Measurements from ENCODE around the gene FAM107B. TPM values are rescaled to one million over a fixed set of nuclear protein-coding genes. Genes with fewer than 3 reads are reported as not detected.

The FAM107B gene
- total RNA-seq, 1 experiment from 2014 or later: 41.6 TPM

GRCh38 chr10:14529351-14529750, 245.3 kb downstream of the FAM107B start:
- CTCF ChIA-PET: interaction anchor here (1.1 kb wide), 1 partner anchor 8 kb away, joined by 4 read pairs; no protein-coding TSS in a partner anchor
- ATAC-seq: no peak

More at GRCh38 chr10:14529351-14529750, 245.3 kb downstream of the FAM107B start:
- Histone ChIP-seq H3K9me3 (ENCODE audit: control insufficient read depth in 1 of 2, insufficient read depth in 1 of 2, low read depth in 1 of 2, low read length in 2 of 2) (no peaks in the 10 kb centered on the region), H3K9ac (ENCODE audit: low read length) (no peak overlapping the region), H3K36me3 (ENCODE audit: control insufficient read depth in 1 of 2, insufficient read depth in 2 of 2, low read length in 2 of 2) (no peaks in the 10 kb centered on the region), H3K9me2 (ENCODE audit: insufficient read depth) (no peaks in the 10 kb centered on the region), H4K20me1 (ENCODE audit: insufficient read depth) (no peaks in the 10 kb centered on the region), H3K27ac (ENCODE audit: low read depth, low read length) (no peak overlapping the region), H2AFZ (ENCODE audit: low read depth, low read length, poor library complexity, severe bottlenecking) (no peak overlapping the region), H3K4me3 (replicated peaks in 1 of 2; ENCODE audit: low read depth in 1 of 2, low read length in 2 of 2) (no peak overlapping the region), H3K4me1 (ENCODE audit: control insufficient read depth in 1 of 2, insufficient read depth in 2 of 2, low read length in 2 of 2) (peaks cover 0 to 17% of the 10 kb centered on the region in 2 experiments; a peak in 2 of 4 replicates), H3K79me2 (ENCODE audit: insufficient read depth, low read length) (no peaks in the 10 kb centered on the region), H3K27me3 (ENCODE audit: insufficient read depth, low read length) (no peaks in the 10 kb centered on the region), H3K4me2 (ENCODE audit: low read length) (no peak overlapping the region)
- no peak for TF ChIP-seq CTCF (IDR thresholded peaks at IDR 0.05 in 2 of 3, conservative IDR thresholded peaks at IDR 0.05 in 1 of 3; ENCODE audit: borderline replicate concordance in 1 of 3, insufficient read depth in 1 of 3, low read depth in 2 of 3, low read length in 2 of 3)
- TF ChIP-seq CBX3 (IDR thresholded peaks at IDR 0.05; ENCODE audit: low read depth): no peak
- TF ChIP-seq ZBTB33 (IDR thresholded peaks at IDR 0.05; ENCODE audit: extremely low read depth, insufficient replicate concordance, low read length): no peak
- no peak for TF ChIP-seq REST (IDR thresholded peaks at IDR 0.05; ENCODE audit: low read depth)
- no peak for TF ChIP-seq EZH2 (IDR thresholded peaks at IDR 0.05)
- TF ChIP-seq YY1 (IDR thresholded peaks at IDR 0.05; ENCODE audit: extremely low read depth, insufficient replicate concordance, low read depth, low read length): no peak
- no peak for TF ChIP-seq TCF7L2 (IDR thresholded peaks at IDR 0.05; ENCODE audit: borderline replicate concordance, extremely low read depth, insufficient read depth, insufficient read length)
- no peak for TF ChIP-seq POLR2A (IDR thresholded peaks at IDR 0.05; ENCODE audit: borderline replicate concordance, extremely low read depth, insufficient read depth, insufficient read length)
- no peak for TF ChIP-seq SIN3A (IDR thresholded peaks at IDR 0.05; ENCODE audit: low read depth)
- TF ChIP-seq RAD21 (IDR thresholded peaks at IDR 0.05; ENCODE audit: low read depth): no peak
- no peak for TF ChIP-seq JUND (IDR thresholded peaks at IDR 0.05)
- no TSS peak for BruUV-seq (replicated peaks)
- intact Hi-C loops (cut with micrococcal nuclease): no loop called here
- no peak for DNase-seq (ENCODE audit: low read depth, low spot score)
- RAD21 ChIA-PET (ENCODE audit: low non-redundant PET in 1 of 2, low total read pairs in 2 of 2, uncharacterized antibody in 2 of 2, unreplicated experiment in 2 of 2): no interaction called here
- POLR2A ChIA-PET: no interaction called here
